Activated naive CD4-positive, alpha-beta T cell treated with anti-CD3 and anti-CD28 coated beads, Interleukin-2, amount 50 U/mL, for 72 hours (primary cell): ENCODE measurements around the gene CLASP2. TPM values are rescaled to one million over a fixed set of nuclear protein-coding genes. Genes with fewer than 3 reads are reported as not detected.
"Not testable (repeated sequence)": the region's sequence is repeated elsewhere in the genome, so short reads cannot be mapped to it uniquely, and the experiment has no call there.

ENCODE experiments used
- ATAC-seq, 2 donors: fragments of 150-1000 bp; cut with Tn5 transposase; 2 replicates each; pipeline ENCODE4 v1.10.0; 2021; ENCODE audit warnings: mild to moderate bottlenecking in 2 of 2, moderate library complexity in 2 of 2
- DNase-seq, 2 donors: peaks; one replicate each; pipeline ENCODE4 v3.0.0; 2021 to 2022; ENCODE audit warnings: low spot score in 2 of 2
- H3K27ac Mint-ChIP-seq, 2 donors: one replicate each; pipeline ENCODE4 v1.8.0; 2022; ENCODE audit warnings: mild to moderate bottlenecking in 2 of 2, mixed read lengths in 2 of 2
- H3K36me3 Mint-ChIP-seq, 2 donors: one replicate each; pipeline ENCODE4 v1.8.0; 2022; ENCODE audit warnings: mixed read lengths in 2 of 2
- H3K9me3 Mint-ChIP-seq, 2 donors: one replicate each; pipeline ENCODE4 v1.8.0; 2022; ENCODE audit warnings: mixed read lengths in 2 of 2
- total RNA-seq, 2 donors: library from RNA; stranded (reverse); gene quantifications; one replicate each; pipeline ENCODE4 v1.2.3, GENCODE V29; 2022

The CLASP2 gene
- total RNA-seq, 2 donors from 2014 or later, result 42.8 to 45.5 TPM

DNA sequence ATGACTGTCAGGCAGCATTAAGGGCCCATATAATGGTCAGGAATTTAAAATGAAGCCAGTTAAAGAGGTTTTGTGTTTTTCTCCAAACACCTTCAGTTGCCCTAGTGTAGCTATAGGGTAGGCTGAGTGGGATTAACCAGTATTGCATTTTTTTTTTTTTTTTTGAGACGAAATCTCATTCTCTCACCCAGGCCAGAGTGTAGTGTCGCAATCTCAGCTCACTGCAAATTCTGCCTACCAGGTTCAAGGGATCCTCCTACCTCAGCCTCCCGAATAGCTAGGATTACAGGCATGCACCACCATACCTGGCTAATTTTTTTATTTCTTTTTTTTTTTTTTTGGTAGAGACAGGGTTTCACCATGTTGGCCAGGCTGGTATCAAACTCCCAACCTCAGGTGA lies 7.0 kb downstream of the CLASP2 start:
- Mint-ChIP-seq H3K9me3 (peaks cover under 1 to 6% of the 10 kb centered on the region in 2 donors), H3K27ac (no peak overlapping the region), H3K36me3 (peaks cover 0 to 28% of the 10 kb centered on the region in 2 donors)
- ATAC-seq (no peak), DNase-seq (no peak)

DNA sequence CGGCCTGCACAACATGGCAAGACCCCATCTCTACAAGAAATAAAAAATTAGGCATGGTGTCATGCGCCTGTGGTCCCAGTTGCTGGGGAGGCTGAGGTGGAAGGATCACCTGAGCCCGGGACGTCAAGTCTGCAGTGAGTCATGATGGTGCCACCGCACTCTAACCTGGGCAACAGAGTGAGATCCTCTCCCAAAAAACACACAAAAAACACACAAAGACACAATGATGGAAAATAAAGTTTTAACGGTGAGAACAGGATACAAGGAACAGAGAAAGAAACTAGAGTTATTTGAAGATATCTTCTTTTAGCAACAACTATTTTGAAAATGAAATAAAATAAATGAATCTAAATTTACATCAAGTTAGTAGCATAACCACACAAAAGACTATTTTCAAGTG lies 12.0 kb downstream of the CLASP2 start:
- Mint-ChIP-seq H3K9me3 (peaks cover 17 to 24% of the 10 kb centered on the region in 2 donors), H3K27ac (no peak overlapping the region), H3K36me3 (peaks cover 9 to 66% of the 10 kb centered on the region in 2 donors)
- DNase-seq, result no peak
- no peak for ATAC-seq

DNA sequence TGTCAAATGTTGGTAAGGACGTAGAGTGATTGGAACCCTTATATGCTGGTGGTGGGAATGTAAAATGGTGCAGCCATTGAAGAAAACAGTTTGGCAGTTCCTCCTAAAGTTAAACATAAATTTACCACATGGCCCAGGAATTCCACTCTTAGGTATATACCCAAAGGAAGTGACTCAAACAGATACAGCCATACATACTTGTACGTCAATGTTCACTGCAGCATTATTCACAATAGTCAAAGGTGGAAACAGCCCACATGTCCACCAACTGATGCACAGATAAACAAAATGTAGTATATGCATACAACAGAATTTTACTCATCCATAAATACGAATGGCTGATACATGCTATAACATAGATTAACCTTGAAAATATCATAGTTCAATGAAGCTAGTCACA lies 13.2 kb downstream of the CLASP2 start:
- Mint-ChIP-seq H3K36me3 (peaks cover 9 to 70% of the 10 kb centered on the region in 2 donors), H3K9me3 (peaks cover 17 to 26% of the 10 kb centered on the region in 2 donors), H3K27ac (no peak overlapping the region)
- no peak for DNase-seq
- ATAC-seq, result peak in 1 of 2 donors; percentile 58

DNA sequence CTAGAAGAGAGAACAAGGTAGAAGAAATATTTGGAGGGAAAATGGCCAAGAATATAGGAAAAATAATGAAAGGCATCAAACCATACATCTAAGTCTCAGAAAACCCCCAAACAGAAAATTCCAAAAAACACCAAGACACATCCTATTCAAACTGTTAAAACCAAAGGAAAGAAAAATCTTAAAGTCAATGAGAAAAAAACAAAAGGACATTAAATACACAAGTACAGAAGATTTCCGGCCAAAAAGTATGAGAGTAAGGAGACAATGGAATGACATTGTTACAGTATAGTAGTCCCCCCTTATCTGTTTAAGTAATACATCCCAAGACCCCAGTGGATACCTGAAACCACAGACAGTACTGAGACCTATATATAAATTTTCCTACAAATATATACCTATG lies 18.8 kb downstream of the CLASP2 start:
- Mint-ChIP-seq H3K36me3 (peaks cover 16 to 53% of the 10 kb centered on the region in 2 donors), H3K9me3 (peaks cover 10 to 25% of the 10 kb centered on the region in 2 donors), H3K27ac (no peak overlapping the region)
- ATAC-seq, result no peak
- no peak for DNase-seq

DNA sequence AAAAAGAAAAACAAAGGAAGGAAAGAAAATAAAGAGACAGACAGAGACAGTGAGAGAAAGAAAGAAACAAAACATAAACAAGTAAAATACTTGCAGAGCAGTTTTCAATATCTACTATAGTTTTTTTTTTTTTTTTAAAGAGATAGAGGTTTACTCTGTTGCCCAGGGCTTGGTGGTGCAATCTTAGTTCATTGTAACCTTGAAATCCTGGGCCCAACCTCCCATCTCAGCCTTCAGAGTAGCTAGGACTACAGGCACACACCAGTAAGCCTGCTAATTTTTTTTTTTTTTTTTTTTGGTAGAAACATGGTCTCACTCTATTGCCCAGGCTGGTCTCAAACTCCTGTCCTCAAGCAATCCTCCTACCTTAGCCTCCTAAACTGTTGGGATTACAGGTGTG lies 23.1 kb downstream of the CLASP2 start:
- ATAC-seq, result no peak
- Mint-ChIP-seq H3K27ac (no peak overlapping the region), H3K36me3 (peaks cover 7 to 17% of the 10 kb centered on the region in 2 donors), H3K9me3 (peaks cover 0 to 12% of the 10 kb centered on the region in 2 donors)
- no peak for DNase-seq

DNA sequence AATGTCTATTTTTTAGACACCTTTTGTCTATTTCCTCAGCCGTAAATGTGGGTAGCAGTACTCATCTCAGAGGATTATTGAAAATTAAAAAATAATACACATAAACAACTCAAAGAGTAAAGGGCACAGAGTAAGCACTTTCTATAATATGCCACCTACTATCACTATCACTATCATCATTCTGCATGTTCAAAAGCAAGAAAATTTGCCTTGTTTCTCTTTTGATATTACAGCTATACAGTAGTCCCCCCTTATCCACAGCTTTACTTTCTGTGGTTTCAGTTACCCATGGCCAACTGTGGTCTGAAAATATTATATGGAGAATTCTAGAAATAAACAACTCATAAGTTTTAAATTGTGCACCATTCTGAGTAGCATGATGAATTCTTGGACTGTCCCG lies 27.7 kb downstream of the CLASP2 start:
- Mint-ChIP-seq H3K27ac (no peak overlapping the region), H3K36me3 (no peaks in the 10 kb centered on the region), H3K9me3 (no peaks in the 10 kb centered on the region)
- DNase-seq (no peak), ATAC-seq (no peak)

- H3K9me3 Mint-ChIP-seq, result no peaks in the 10 kb centered on the region
- H3K27ac Mint-ChIP-seq, result no peak overlapping the region
- no peak for ATAC-seq
- no peaks in the 10 kb centered on the region for H3K36me3 Mint-ChIP-seq
- no peak for DNase-seq
These were observed 30.5 kb downstream of the CLASP2 start for GRCh38 chr3:33687406-33688010.

DNA sequence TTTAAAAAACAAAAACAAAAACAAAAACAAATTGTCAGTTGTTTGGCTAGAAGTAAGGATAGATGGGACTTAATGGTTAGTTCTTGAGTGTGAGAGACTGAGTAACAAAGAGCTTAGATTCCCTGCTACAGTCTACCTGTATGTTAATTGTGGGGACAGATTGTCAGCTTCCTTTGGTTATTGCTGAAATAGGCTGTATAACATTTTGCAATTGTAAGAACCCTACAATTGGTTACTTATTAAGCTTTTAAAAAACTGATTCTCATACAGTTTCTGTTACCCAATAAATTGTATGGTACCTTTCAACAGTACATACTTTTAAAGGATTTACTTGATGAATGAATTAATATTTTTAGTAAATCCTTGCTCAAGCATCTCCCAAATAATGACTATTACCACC lies 35.3 kb downstream of the CLASP2 start:
- ATAC-seq (no peak), DNase-seq (no peak)
- Mint-ChIP-seq H3K9me3 (peaks cover 9 to 14% of the 10 kb centered on the region in 2 donors), H3K36me3 (peaks cover 29 to 33% of the 10 kb centered on the region in 2 donors), H3K27ac (no peak overlapping the region)

DNA sequence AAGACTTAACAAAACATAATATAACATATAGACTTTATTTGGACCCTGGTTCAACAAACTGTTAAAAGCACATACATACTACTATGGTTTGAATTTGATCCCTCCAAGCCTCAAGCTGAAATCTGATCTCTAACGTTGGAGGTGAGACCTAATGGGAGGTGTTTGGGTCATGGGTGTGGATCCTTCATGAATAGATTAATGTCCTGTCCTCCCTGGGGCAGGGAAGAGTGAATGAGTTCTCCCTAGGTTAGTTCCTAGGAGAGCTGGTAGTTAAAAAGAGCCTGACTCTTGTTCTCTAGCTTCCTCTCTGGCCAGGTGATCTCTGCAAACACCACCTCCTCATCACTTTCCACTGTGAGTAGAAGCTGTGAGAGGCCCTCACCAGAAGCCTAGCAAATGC lies 36.4 kb downstream of the CLASP2 start:
- DNase-seq (no peak), ATAC-seq (no peak)
- H3K36me3 Mint-ChIP-seq, result peaks cover 34 to 35% of the 10 kb centered on the region in 2 donors
- H3K9me3 Mint-ChIP-seq, result peaks cover 10 to 15% of the 10 kb centered on the region in 2 donors
- H3K27ac Mint-ChIP-seq, result no peak overlapping the region

DNA sequence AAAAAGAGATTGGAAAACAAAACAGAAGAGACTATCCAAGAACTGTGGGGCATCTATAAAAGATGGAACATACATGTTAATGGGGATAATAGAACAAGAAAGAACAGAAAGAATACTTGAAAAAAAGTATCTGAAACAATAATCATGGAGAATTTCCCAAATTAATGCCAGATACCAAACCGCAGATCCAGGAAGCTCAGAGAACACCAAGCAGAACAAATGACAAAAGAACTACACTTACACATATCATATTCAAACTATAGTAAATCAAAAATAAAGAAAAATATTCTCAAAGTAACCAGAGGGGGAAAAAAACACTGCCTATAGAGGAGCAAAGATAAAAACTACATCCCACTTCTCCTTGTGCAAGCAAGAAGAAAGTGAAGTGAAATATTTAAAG lies 40.0 kb downstream of the CLASP2 start:
- Mint-ChIP-seq H3K36me3 (peaks cover 41% of the 10 kb centered on the region in 2 donors), H3K27ac (no peak overlapping the region), H3K9me3 (peaks cover 10 to 20% of the 10 kb centered on the region in 2 donors)
- no peak for DNase-seq
- ATAC-seq, result no peak

DNA sequence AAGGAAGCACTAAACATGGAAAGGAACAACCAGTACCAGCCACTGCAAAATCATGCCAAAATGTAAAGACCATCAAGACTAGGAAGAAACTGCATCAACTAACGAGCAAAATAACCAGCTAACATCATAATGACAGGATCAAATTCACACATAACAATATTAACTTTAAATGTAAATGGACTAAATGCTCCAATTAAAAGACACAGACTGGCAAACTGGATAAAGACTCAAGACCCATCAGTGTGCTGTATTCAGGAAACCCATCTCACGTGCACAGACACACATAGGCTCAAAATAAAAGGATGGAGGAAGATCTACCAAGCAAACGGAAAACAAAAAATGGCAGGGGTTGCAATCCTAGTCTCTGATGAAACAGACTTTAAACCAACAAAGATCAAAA lies 44.6 kb downstream of the CLASP2 start:
- not testable (repeated sequence) for DNase-seq, ATAC-seq, H3K9me3 Mint-ChIP-seq, H3K27ac Mint-ChIP-seq
- peaks cover 20 to 42% of the 10 kb centered on the region in 2 donors for H3K36me3 Mint-ChIP-seq

- peaks cover 7 to 29% of the 10 kb centered on the region in 2 donors for H3K36me3 Mint-ChIP-seq
- ATAC-seq, result no peak
- no peak for DNase-seq
- no peak overlapping the region for H3K27ac Mint-ChIP-seq
- no peaks in the 10 kb centered on the region for H3K9me3 Mint-ChIP-seq
These were observed 49.4 kb downstream of the CLASP2 start for GRCh38 chr3:33668618-33669017.

- ATAC-seq, result peak in 1 of 2 donors; percentile 84
- Mint-ChIP-seq H3K9me3 (no peaks in the 10 kb centered on the region), H3K27ac (no peak overlapping the region), H3K36me3 (peaks cover 0 to 12% of the 10 kb centered on the region in 2 donors)
- no peak for DNase-seq
These were observed 52.8 kb downstream of the CLASP2 start for GRCh38 chr3:33665294-33665693.

- DNase-seq, result no peak
- Mint-ChIP-seq H3K36me3 (peaks cover 0 to 12% of the 10 kb centered on the region in 2 donors), H3K27ac (no peak overlapping the region), H3K9me3 (no peaks in the 10 kb centered on the region)
- peak; percentile 40 to 51 for ATAC-seq
These were observed 53.9 kb downstream of the CLASP2 start for GRCh38 chr3:33664195-33664594.

DNA sequence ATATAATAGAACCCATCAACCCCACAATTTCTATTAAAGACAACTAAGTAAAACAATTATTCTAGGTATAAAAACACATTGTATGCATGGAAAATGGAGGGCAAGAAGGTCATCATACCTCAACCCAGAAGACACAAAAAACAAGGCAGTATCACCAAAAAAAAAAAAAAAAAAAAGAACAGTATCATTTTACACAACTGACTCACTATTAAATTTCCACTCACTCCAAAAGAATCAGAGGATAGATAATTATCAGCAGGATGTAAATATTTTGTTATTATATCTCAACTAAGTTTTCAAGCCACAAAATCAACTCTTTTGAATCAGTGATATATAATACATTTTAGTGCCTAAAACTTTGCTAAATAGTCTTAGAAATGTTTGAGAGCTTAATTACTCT lies 55.0 kb downstream of the CLASP2 start:
- Mint-ChIP-seq H3K9me3 (no peaks in the 10 kb centered on the region), H3K36me3 (peaks cover 0 to 5% of the 10 kb centered on the region in 2 donors), H3K27ac (no peak overlapping the region)
- no peak for DNase-seq
- ATAC-seq, result no peak

DNA sequence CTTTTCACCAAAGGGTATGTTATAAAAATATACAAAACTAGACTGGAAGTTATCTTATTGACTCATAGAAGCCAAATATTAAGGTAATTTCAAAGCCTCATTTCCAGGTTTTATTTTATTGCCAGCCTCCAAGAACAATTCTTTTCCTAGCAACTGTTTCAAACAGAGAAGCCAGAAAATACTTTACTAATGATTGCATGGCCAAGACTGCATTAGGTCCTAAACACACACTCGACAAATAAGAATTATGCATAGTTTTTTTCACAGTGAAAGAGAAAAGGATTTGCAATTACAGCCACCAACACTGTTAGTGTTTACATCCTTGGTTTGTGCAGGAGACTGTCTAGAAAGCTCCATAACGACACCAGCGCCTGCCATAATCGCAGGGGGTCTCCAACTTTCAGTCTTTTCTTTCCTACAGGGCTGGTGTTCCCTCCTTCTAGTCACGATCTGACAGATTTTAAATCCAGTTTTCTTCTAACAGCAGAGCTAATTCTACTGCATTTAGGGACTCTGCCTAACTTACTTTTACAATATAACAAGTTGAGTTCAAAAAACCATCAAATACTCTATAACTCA lies 58.1 kb downstream of the CLASP2 start:
- Mint-ChIP-seq H3K27ac (no peak overlapping the region), H3K9me3 (no peaks in the 10 kb centered on the region), H3K36me3 (no peaks in the 10 kb centered on the region)
- no peak for DNase-seq
- no peak for ATAC-seq

- peak; percentile 74 for ATAC-seq
- no peak for DNase-seq
- no peaks in the 10 kb centered on the region for H3K36me3 Mint-ChIP-seq
- no peaks in the 10 kb centered on the region for H3K9me3 Mint-ChIP-seq
- no peak overlapping the region for H3K27ac Mint-ChIP-seq
These were observed 58.8 kb downstream of the CLASP2 start for GRCh38 chr3:33658991-33659848.
